Keratinocyte (primary cell): Measurements from ENCODE around the gene GNB1. TPM values are rescaled to one million over a fixed set of nuclear protein-coding genes. Genes with fewer than 3 reads are reported as not detected.

ENCODE experiments used
- DNase-seq: peaks from one replicate; pipeline ENCODE4 v3.0.0-alpha.2; 2011; ENCODE audit warnings: low read depth, missing footprints, low spot score
- FAIRE-seq: peaks from 2 replicates; lab custom pipeline; 2011; peaks lifted over from hg19 to GRCh38; lab: Jason Lieb, UNC
- H2AFZ ChIP-seq: 2 replicates; pipeline ENCODE4 v1.6.0; 2012; ENCODE audit warnings: low read length, control low read depth, inconsistent platforms; ENCODE audit not compliant: control insufficient read depth
- H3K27ac ChIP-seq: 2 replicates; pipeline ENCODE4 v1.5.1; 2011; ENCODE audit warnings: low read length; ENCODE audit not compliant: control insufficient read depth, insufficient read depth
- H3K27me3 ChIP-seq: 3 replicates; pipeline ENCODE4 v1.6.0; 2011; ENCODE audit warnings: low read length; ENCODE audit not compliant: control insufficient read depth, insufficient read depth; ENCODE audit errors: extremely low read depth
- H3K36me3 ChIP-seq, 2 experiments: 2 replicates in 1 of 2; 3 replicates in 1 of 2; pipeline ENCODE4 v1.5.1; 2011; ENCODE audit warnings: low read length in 2 of 2, mild to moderate bottlenecking in 1 of 2; ENCODE audit not compliant: control insufficient read depth in 2 of 2, insufficient read depth in 2 of 2; ENCODE audit errors: extremely low read depth in 1 of 2
- H3K4me1 ChIP-seq: 3 replicates; pipeline ENCODE4 v1.5.1; 2011; ENCODE audit warnings: low read length; ENCODE audit not compliant: control insufficient read depth, insufficient read depth; ENCODE audit errors: extremely low read depth
- H3K4me2 ChIP-seq: 3 replicates; pipeline ENCODE4 v1.6.0; 2011; ENCODE audit warnings: low read depth, low read length; ENCODE audit not compliant: control insufficient read depth, insufficient read depth; ENCODE audit errors: extremely low read depth
- H3K4me3 ChIP-seq, 3 experiments: fragments of 200-600 bp in 1 of 3; sonication (generic) in 1 of 3; 2 replicates in 2 of 3; 3 replicates in 1 of 3; pipeline ENCODE4 v1.5.1; 2011 to 2016; ENCODE audit warnings: low read length in 3 of 3, mild to moderate bottlenecking in 3 of 3, control low read depth in 2 of 3, inconsistent platforms in 1 of 3, low read depth in 1 of 3, mixed read lengths in 1 of 3, mixed run types in 1 of 3, moderate library complexity in 1 of 3; ENCODE audit not compliant: control insufficient read depth in 2 of 3, insufficient read depth in 2 of 3; ENCODE audit errors: extremely low read depth in 1 of 3
- H3K79me2 ChIP-seq: 2 replicates; pipeline ENCODE4 v1.6.0; 2012; ENCODE audit warnings: low read length; ENCODE audit not compliant: control insufficient read depth, insufficient read depth
- H3K9ac ChIP-seq: 3 replicates; pipeline ENCODE4 v1.6.0; 2011; ENCODE audit warnings: low read length; ENCODE audit not compliant: control insufficient read depth, insufficient read depth; ENCODE audit errors: extremely low read depth
- H3K9me1 ChIP-seq: 3 replicates; pipeline ENCODE4 v1.6.0; 2011; ENCODE audit warnings: low read length; ENCODE audit not compliant: control insufficient read depth, insufficient read depth; ENCODE audit errors: extremely low read depth
- H3K9me3 ChIP-seq: 2 replicates; pipeline ENCODE4 v1.5.1; 2012; ENCODE audit warnings: low read depth, low read length; ENCODE audit not compliant: control insufficient read depth
- H4K20me1 ChIP-seq: 3 replicates; pipeline ENCODE4 v1.6.0; 2011; ENCODE audit warnings: low read length; ENCODE audit not compliant: control insufficient read depth, insufficient read depth; ENCODE audit errors: extremely low read depth
- CTCF ChIP-seq, 3 experiments: IDR thresholded peaks in 1 of 3; conservative IDR thresholded peaks in 1 of 3; optimal IDR thresholded peaks in 1 of 3; 2 replicates in 2 of 3; 3 replicates in 1 of 3; pipeline versions ENCODE3 to v1.5.1; 2011; ENCODE audit warnings: low read length in 3 of 3, mild to moderate bottlenecking in 3 of 3, moderate library complexity in 2 of 3, control low read depth in 1 of 3, inconsistent platforms in 1 of 3; ENCODE audit not compliant: insufficient read depth in 2 of 3; ENCODE audit errors: extremely low read depth in 1 of 3
- EZH2 ChIP-seq: IDR thresholded peaks from one replicate; pipeline ENCODE4 v1.6.1; 2012; ENCODE audit warnings: inconsistent platforms, mild to moderate bottlenecking, low read length, moderate library complexity
- dilution Hi-C: fragments of 300-500 bp; cut with MboI; formaldehyde crosslinking; loops from one replicate; pipeline ENCODE4 v1.7.0; 2020; ENCODE audit warnings: low sequenced_read_pairs; ENCODE audit not compliant: extremely low pct_ligation_motif_present
- polyA plus RNA-seq, 5 experiments: library from polyadenylated mRNA; depleted of rRNA in 3 of 5; stranded (reverse) in 3 of 5; stranded (forward) in 1 of 5; unstranded in 1 of 5; fragments of >200 nt; gene quantifications; 1 replicate in 1 of 5; 2 replicates in 3 of 5; 3 replicates in 1 of 5; pipeline versions ENCODE4 v1.2.1 to v1.2.3, GENCODE V29; 2011 to 2012; ENCODE audit warnings: missing spikeins in 2 of 5, low read depth in 1 of 5, low replicate concordance in 1 of 5

GNB1 gene
- polyA plus RNA-seq, 1 donor (not counting 4 experiments of a cell fraction or from before 2014, with no cell fraction given): 364 TPM

- Histone ChIP-seq H3K4me1 (peaks cover 8% of the 10 kb centered on the region), H3K79me2 (peaks cover 26% of the 10 kb centered on the region), H3K9ac (no peak overlapping the region), H2AFZ (no peak overlapping the region), H3K36me3 (peaks cover 28 to 45% of the 10 kb centered on the region in 2 experiments), H3K4me3 (no peak overlapping the region), H3K27ac (no peak overlapping the region), H3K9me1 (no peaks in the 10 kb centered on the region), H3K27me3 (no peaks in the 10 kb centered on the region), H3K4me2 (no peak overlapping the region), H3K9me3 (no peaks in the 10 kb centered on the region), H4K20me1 (no peaks in the 10 kb centered on the region)
- FAIRE-seq: no peak
- dilution Hi-C loops: no loop called here
- TF ChIP-seq EZH2 (no peak), CTCF (optimal IDR thresholded peaks at IDR 0.05 in 1 of 3, IDR thresholded peaks at IDR 0.05 in 1 of 3, conservative IDR thresholded peaks at IDR 0.05 in 1 of 3; ENCODE audit: extremely low read depth in 1 of 3, insufficient read depth in 2 of 3, low read length in 3 of 3) (no peak)
- no peak for DNase-seq
Measured at GRCh38 chr1:1755852-1756251, 135.0 kb downstream of the GNB1 start.

- Histone ChIP-seq H3K79me2 (peaks cover 26% of the 10 kb centered on the region), H2AFZ (no peak overlapping the region), H3K4me1 (peaks cover 8% of the 10 kb centered on the region), H3K4me2 (no peak overlapping the region), H3K9ac (no peak overlapping the region), H3K27ac (no peak overlapping the region), H3K4me3 (no peak overlapping the region), H3K9me3 (no peaks in the 10 kb centered on the region), H3K36me3 (peaks cover 28 to 43% of the 10 kb centered on the region in 2 experiments), H3K9me1 (no peaks in the 10 kb centered on the region), H4K20me1 (no peaks in the 10 kb centered on the region), H3K27me3 (no peaks in the 10 kb centered on the region)
- dilution Hi-C loops: no loop called here
- no peak for DNase-seq
- TF ChIP-seq EZH2 (no peak), CTCF (optimal IDR thresholded peaks at IDR 0.05 in 1 of 3, IDR thresholded peaks at IDR 0.05 in 1 of 3, conservative IDR thresholded peaks at IDR 0.05 in 1 of 3; ENCODE audit: extremely low read depth in 1 of 3, insufficient read depth in 2 of 3, low read length in 3 of 3) (no peak)
- FAIRE-seq: no peak
Measured at GRCh38 chr1:1755426-1755825, 135.5 kb downstream of the GNB1 start.
